ENCODE data around the gene SYK. TPM values are rescaled to one million over a fixed set of nuclear protein-coding genes. Genes with fewer than 3 reads are reported as not detected.

SYK gene
- polyA plus RNA-seq, 1 donor = 27.3 TPM

DNA sequence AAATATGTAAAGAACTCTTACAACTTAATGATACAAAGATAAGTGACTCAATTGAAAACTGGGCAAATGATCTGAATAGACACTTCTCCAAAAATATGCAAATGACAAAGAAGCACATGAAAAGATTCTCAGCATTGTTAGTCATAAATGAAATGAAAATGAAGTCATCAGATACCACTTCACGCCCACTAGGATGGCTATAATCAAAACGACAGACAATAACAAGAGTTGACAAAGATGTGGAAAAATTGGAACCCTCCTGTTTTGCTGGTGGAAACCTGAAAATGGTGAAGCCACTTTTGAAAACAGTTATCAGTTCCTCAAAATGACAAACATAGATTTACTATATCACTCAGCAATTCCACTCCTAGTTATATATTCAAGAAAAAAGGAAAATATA, 7.9 kb upstream of the SYK start:
- H3K4me1 ChIP-seq (ENCODE audit: control insufficient read depth, insufficient read depth, low read length) = peaks cover 7% of the 10 kb centered on the region
- no peak for DNase-seq
- H3K27me3 ChIP-seq (ENCODE audit: control insufficient read depth, insufficient read depth, low read length) = no peaks in the 10 kb centered on the region
- no peaks in the 10 kb centered on the region for H3K9me3 ChIP-seq (ENCODE audit: control insufficient read depth, low read depth, low read length)
- no peak overlapping the region for H3K4me3 ChIP-seq (ENCODE audit: low read length)
- no peaks in the 10 kb centered on the region for H3K36me3 ChIP-seq (ENCODE audit: control insufficient read depth, insufficient read depth, low read length)
- no CpG with 5 or more reads among the region's 2 CpGs for WGBS (ENCODE audit: insufficient coverage, low lambda C conversion rate)
- H3K27ac ChIP-seq (ENCODE audit: low read length) = no peak overlapping the region

DNA sequence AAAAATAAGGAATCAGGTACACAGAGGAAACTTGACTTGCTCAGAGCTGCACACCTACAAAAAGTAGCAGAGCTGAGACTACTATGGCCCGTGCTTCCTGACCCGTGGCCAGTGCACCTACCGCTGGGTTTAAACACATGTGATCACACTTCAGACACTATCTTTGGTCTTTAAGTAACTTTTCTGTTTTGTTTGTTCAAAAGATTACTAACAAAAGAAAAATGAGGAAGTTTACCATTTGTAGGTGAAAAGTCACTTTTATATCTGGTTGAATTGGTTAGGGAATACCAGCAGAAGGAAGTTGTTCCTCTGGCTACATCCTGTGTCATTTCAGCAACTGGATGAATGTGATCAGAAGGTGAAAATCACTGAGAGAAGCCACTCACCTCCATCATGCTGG, 6.5 kb upstream of the SYK start:
- no peak for DNase-seq
- no peak overlapping the region for H3K4me3 ChIP-seq (ENCODE audit: low read length)
- no peak overlapping the region for H3K27ac ChIP-seq (ENCODE audit: low read length)
- H3K9me3 ChIP-seq (ENCODE audit: control insufficient read depth, low read depth, low read length) = no peaks in the 10 kb centered on the region
- WGBS (ENCODE audit: insufficient coverage, low lambda C conversion rate) = no CpG with 5 or more reads among the region's 3 CpGs
- H3K27me3 ChIP-seq (ENCODE audit: control insufficient read depth, insufficient read depth, low read length) = no peaks in the 10 kb centered on the region
- H3K36me3 ChIP-seq (ENCODE audit: control insufficient read depth, insufficient read depth, low read length) = no peaks in the 10 kb centered on the region
- peaks cover 7% of the 10 kb centered on the region for H3K4me1 ChIP-seq (ENCODE audit: control insufficient read depth, insufficient read depth, low read length)

DNA sequence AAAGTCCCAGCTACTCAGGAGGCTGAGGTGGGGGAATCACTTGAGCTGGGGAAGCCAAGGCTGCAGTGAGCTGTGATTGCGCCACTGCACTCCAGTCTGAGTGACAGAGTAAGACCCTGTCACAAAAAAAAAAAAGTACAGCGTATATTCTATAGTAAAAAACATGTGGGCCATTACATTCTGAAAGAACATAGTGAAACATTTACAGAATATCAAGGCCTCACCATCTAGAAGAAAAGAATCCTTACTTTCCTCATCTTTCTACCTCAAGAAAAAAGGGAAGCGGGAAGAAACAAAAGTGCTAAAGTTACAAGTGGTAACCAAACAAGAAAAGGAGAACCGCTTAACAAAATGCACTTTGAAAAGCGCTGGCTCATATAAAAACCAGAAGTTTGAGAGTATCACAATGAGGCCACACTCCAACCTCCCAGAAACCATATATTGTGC, 5.7 kb upstream of the SYK start:
- Histone ChIP-seq H3K4me1 (ENCODE audit: control insufficient read depth, insufficient read depth, low read length) (peaks cover 12% of the 10 kb centered on the region), H3K27ac (ENCODE audit: low read length) (no peak overlapping the region), H3K36me3 (ENCODE audit: control insufficient read depth, insufficient read depth, low read length) (no peaks in the 10 kb centered on the region), H3K27me3 (ENCODE audit: control insufficient read depth, insufficient read depth, low read length) (no peaks in the 10 kb centered on the region), H3K9me3 (ENCODE audit: control insufficient read depth, low read depth, low read length) (no peaks in the 10 kb centered on the region), H3K4me3 (ENCODE audit: low read length) (no peak overlapping the region)
- DNase-seq = no peak
- WGBS (ENCODE audit: insufficient coverage, low lambda C conversion rate) = 100% methylated on average over 1 of the region's 5 CpGs

GRCh38 chr9:90799271-90799852, 2.3 kb upstream of the SYK start:
- H3K4me1 ChIP-seq (ENCODE audit: control insufficient read depth, insufficient read depth, low read length) = peaks cover 17% of the 10 kb centered on the region
- H3K27ac ChIP-seq (ENCODE audit: low read length) = no peak overlapping the region
- 100% methylated on average over 2 of the region's 5 CpGs for WGBS (ENCODE audit: insufficient coverage, low lambda C conversion rate)

GRCh38 chr9:90801973-90802322, 329 bp downstream of the SYK start:
- Histone ChIP-seq H3K4me1 (ENCODE audit: control insufficient read depth, insufficient read depth, low read length) (peaks cover 14% of the 10 kb centered on the region), H3K9me3 (ENCODE audit: control insufficient read depth, low read depth, low read length) (no peaks in the 10 kb centered on the region), H3K27me3 (ENCODE audit: control insufficient read depth, insufficient read depth, low read length) (peaks cover 7% of the 10 kb centered on the region), H3K27ac (ENCODE audit: low read length) (peak overlapping the region; percentile 92), H3K36me3 (ENCODE audit: control insufficient read depth, insufficient read depth, low read length) (no peaks in the 10 kb centered on the region), H3K4me3 (ENCODE audit: low read length) (peak overlapping the region; percentile 89)
- 0% methylated on average over 2 of the region's 29 CpGs for WGBS (ENCODE audit: insufficient coverage, low lambda C conversion rate)
- DNase-seq = no peak

More at GRCh38 chr9:90799271-90799852, 2.3 kb upstream of the SYK start:
- peaks cover 7% of the 10 kb centered on the region for H3K27me3 ChIP-seq (ENCODE audit: control insufficient read depth, insufficient read depth, low read length)
- no peak for DNase-seq
- H3K36me3 ChIP-seq (ENCODE audit: control insufficient read depth, insufficient read depth, low read length) = no peaks in the 10 kb centered on the region
- no peak overlapping the region for H3K4me3 ChIP-seq (ENCODE audit: low read length)
- H3K9me3 ChIP-seq (ENCODE audit: control insufficient read depth, low read depth, low read length) = no peaks in the 10 kb centered on the region

DNA sequence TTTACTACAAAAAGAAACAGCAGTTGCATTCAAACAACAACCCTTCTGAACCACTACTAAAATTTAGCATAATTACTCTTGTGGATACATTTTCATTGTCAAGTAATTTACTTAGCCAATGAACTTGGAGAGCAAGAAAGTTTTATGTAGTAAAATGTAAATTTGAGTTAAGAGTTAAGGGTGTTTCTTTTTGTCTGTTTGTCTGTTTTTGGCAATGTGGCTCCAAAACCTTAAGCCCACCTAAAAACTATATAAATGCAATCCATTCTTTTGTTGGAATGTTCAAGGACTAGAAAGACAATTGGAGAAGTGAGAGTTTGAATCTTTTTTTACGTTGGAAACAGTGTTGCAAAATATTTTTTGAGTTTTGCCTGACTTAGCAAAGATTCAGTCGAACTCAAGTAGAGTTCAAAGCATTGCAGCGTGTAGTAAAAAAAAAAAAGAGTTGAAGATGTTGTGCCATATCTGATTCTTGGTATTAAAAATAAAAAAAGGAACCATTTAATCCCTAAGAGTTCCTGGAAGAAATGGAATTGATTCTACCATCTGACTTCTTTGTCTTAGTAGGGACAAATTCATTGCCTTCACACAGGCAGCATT, 867 bp downstream of the SYK start:
- 10% methylated on average over 2 of the region's 3 CpGs for WGBS (ENCODE audit: insufficient coverage, low lambda C conversion rate)
- H3K27ac ChIP-seq (ENCODE audit: low read length) = peak overlapping the region; percentile 92
- no peaks in the 10 kb centered on the region for H3K36me3 ChIP-seq (ENCODE audit: control insufficient read depth, insufficient read depth, low read length)
- H3K9me3 ChIP-seq (ENCODE audit: control insufficient read depth, low read depth, low read length) = no peaks in the 10 kb centered on the region
- DNase-seq = no peak
- peaks cover 14% of the 10 kb centered on the region for H3K4me1 ChIP-seq (ENCODE audit: control insufficient read depth, insufficient read depth, low read length)
- peak overlapping the region; percentile 89 for H3K4me3 ChIP-seq (ENCODE audit: low read length)
- H3K27me3 ChIP-seq (ENCODE audit: control insufficient read depth, insufficient read depth, low read length) = peaks cover 7% of the 10 kb centered on the region

DNA sequence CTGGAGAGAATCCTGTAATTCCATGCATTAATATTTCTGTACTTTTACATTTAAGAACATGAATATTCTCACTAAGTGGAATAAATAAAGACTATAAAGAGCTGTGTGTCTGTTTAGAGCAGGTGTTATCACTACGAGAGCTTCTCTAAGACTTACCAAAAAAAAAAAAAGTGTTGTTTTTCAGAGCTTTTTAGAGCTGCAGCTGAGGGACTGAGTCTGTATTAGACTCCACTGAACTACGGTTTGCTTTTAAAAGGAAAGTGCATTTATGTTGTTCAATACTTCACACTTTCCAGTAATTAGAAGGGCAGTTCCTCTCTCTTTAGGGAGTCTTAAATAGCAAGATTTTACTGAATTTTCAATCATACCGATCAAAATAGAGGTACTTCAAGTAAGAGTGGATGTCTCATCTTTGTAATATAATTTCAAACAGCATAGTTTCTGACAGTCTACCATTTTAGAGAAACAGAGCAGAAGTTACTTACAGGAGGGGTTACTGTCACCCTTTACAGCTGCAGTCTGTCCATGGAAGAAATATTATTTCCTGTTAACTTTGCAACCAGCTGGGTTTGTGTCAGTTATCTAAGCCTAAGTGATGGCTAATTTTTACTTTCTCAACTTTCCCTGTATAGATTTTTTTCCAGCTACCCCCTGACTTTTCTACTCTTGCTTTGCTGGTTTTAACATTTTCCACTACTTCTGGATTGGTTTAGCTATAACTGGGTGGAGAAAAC, 2.4 kb downstream of the SYK start:
- Histone ChIP-seq H3K4me3 (ENCODE audit: low read length) (no peak overlapping the region), H3K9me3 (ENCODE audit: control insufficient read depth, low read depth, low read length) (no peaks in the 10 kb centered on the region), H3K27me3 (ENCODE audit: control insufficient read depth, insufficient read depth, low read length) (peaks cover 7% of the 10 kb centered on the region), H3K4me1 (ENCODE audit: control insufficient read depth, insufficient read depth, low read length) (peaks cover 14% of the 10 kb centered on the region), H3K27ac (ENCODE audit: low read length) (peak overlapping the region; percentile 30), H3K36me3 (ENCODE audit: control insufficient read depth, insufficient read depth, low read length) (no peaks in the 10 kb centered on the region)
- DNase-seq = peak in 1 of 2 donors; percentile 33
- WGBS (ENCODE audit: insufficient coverage, low lambda C conversion rate) = 20% methylated on average over 1 of the region's 3 CpGs

- Histone ChIP-seq H3K4me1 (ENCODE audit: control insufficient read depth, insufficient read depth, low read length) (peaks cover 14% of the 10 kb centered on the region), H3K36me3 (ENCODE audit: control insufficient read depth, insufficient read depth, low read length) (no peaks in the 10 kb centered on the region), H3K27me3 (ENCODE audit: control insufficient read depth, insufficient read depth, low read length) (peaks cover 7% of the 10 kb centered on the region), H3K4me3 (ENCODE audit: low read length) (no peak overlapping the region), H3K27ac (ENCODE audit: low read length) (no peak overlapping the region), H3K9me3 (ENCODE audit: control insufficient read depth, low read depth, low read length) (no peaks in the 10 kb centered on the region)
- no CpG with 5 or more reads among the region's 6 CpGs for WGBS (ENCODE audit: insufficient coverage, low lambda C conversion rate)
- DNase-seq = no peak
These were observed 3.7 kb downstream of the SYK start for GRCh38 chr9:90805006-90805996.

- no CpG with 5 or more reads among the region's 3 CpGs for WGBS (ENCODE audit: insufficient coverage, low lambda C conversion rate)
- Histone ChIP-seq H3K27ac (ENCODE audit: low read length) (no peak overlapping the region), H3K27me3 (ENCODE audit: control insufficient read depth, insufficient read depth, low read length) (peaks cover 1% of the 10 kb centered on the region)
These were observed 5.4 kb downstream of the SYK start for GRCh38 chr9:90807006-90807405.

GRCh38 chr9:90808398-90808797, 6.8 kb downstream of the SYK start:
- Histone ChIP-seq H3K27ac (ENCODE audit: low read length) (no peak overlapping the region), H3K4me1 (ENCODE audit: control insufficient read depth, insufficient read depth, low read length) (peaks cover 4% of the 10 kb centered on the region), H3K4me3 (ENCODE audit: low read length) (no peak overlapping the region), H3K27me3 (ENCODE audit: control insufficient read depth, insufficient read depth, low read length) (no peaks in the 10 kb centered on the region), H3K36me3 (ENCODE audit: control insufficient read depth, insufficient read depth, low read length) (no peaks in the 10 kb centered on the region), H3K9me3 (ENCODE audit: control insufficient read depth, low read depth, low read length) (no peaks in the 10 kb centered on the region)
- no CpG with 5 or more reads among the region's 6 CpGs for whole genome bisulfite sequencing (ENCODE audit: insufficient coverage, low lambda C conversion rate)
- DNase-seq = no peak

More at GRCh38 chr9:90807006-90807405, 5.4 kb downstream of the SYK start:
- Histone ChIP-seq H3K9me3 (ENCODE audit: control insufficient read depth, low read depth, low read length) (no peaks in the 10 kb centered on the region), H3K4me1 (ENCODE audit: control insufficient read depth, insufficient read depth, low read length) (peaks cover 6% of the 10 kb centered on the region), H3K36me3 (ENCODE audit: control insufficient read depth, insufficient read depth, low read length) (no peaks in the 10 kb centered on the region), H3K4me3 (ENCODE audit: low read length) (no peak overlapping the region)
- no peak for DNase-seq

All from large intestine (tissue), 3 donors.